GM12878 (cell line): ENCODE results near the gene FCAR.

Source experiments
- BACH1 ChIP-seq: fragments of 450-650 bp; IDR thresholded peaks from 2 replicates; pipeline ENCODE4 v1.6.1; 2017; ENCODE audit warnings: mild to moderate bottlenecking, borderline replicate concordance
- CHD4 ChIP-seq: fragments of 200-600 bp; sonication (generic); IDR thresholded peaks from 2 replicates; pipeline ENCODE4 v1.6.1; 2016; ENCODE audit warnings: mild to moderate bottlenecking
- CTCF ChIP-seq, 3 experiments: IDR thresholded peaks in 2 of 3; conservative IDR thresholded peaks in 1 of 3; 2 replicates each; pipeline ENCODE4 v1.5.1; 2011; ENCODE audit warnings: low read depth in 3 of 3, low read length in 3 of 3, mild to moderate bottlenecking in 3 of 3, control low read depth in 2 of 3, moderate library complexity in 2 of 3, inconsistent platforms in 1 of 3, mixed read lengths in 1 of 3; ENCODE audit not compliant: control insufficient read depth in 2 of 3, insufficient read depth in 1 of 3; ENCODE audit errors: extremely low read depth in 1 of 3
- EP300 ChIP-seq, 2 experiments: fragments of 150-350 bp in 1 of 2; IDR thresholded peaks; 2 replicates each; pipeline ENCODE4 v1.6.1; 2011 to 2012; ENCODE audit warnings: low read depth in 2 of 2, low read length in 2 of 2, borderline replicate concordance in 1 of 2, improper control_type of control experiment in 1 of 2, inconsistent platforms in 1 of 2; ENCODE audit not compliant: control insufficient read depth in 1 of 2
- FOXK2 ChIP-seq: fragments of 450-650 bp; IDR thresholded peaks from 2 replicates; pipeline ENCODE4 v1.6.1; 2017; ENCODE audit warnings: mild to moderate bottlenecking, moderate library complexity
- HDGF ChIP-seq: fragments of 450-650 bp; IDR thresholded peaks from 2 replicates; pipeline ENCODE4 v1.6.1; 2016; ENCODE audit warnings: antibody characterized with exemption
- MYB ChIP-seq: fragments of 150-350 bp; IDR thresholded peaks from 2 replicates; pipeline ENCODE4 v1.6.1; 2014; ENCODE audit warnings: mild to moderate bottlenecking, low read depth, low read length, borderline replicate concordance
- POLR2AphosphoS5 ChIP-seq: IDR thresholded peaks from 2 replicates; pipeline ENCODE4 v1.6.1; 2011; ENCODE audit warnings: mild to moderate bottlenecking, low read length, inconsistent platforms
- RFX5 ChIP-seq: IDR thresholded peaks from 2 replicates; pipeline ENCODE4 v1.6.1; 2011; ENCODE audit warnings: low read depth, low read length, improper control_type of control experiment
- SPI1 ChIP-seq: IDR thresholded peaks from 2 replicates; pipeline ENCODE4 v1.6.1; 2011; ENCODE audit warnings: low read depth, mild to moderate bottlenecking, low read length, moderate library complexity, borderline replicate concordance; ENCODE audit not compliant: insufficient read depth
- TAF1 ChIP-seq: IDR thresholded peaks from 2 replicates; pipeline ENCODE4 v1.6.1; 2011; ENCODE audit warnings: mild to moderate bottlenecking, low read depth, low read length, borderline replicate concordance
- YBX1 ChIP-seq: fragments of 450-650 bp; IDR thresholded peaks from 2 replicates; pipeline ENCODE4 v1.6.1; 2016; ENCODE audit warnings: antibody characterized with exemption
- ZBTB33 ChIP-seq: fragments of 450-650 bp; IDR thresholded peaks from 2 replicates; pipeline ENCODE4 v1.6.1; 2017; ENCODE audit warnings: mild to moderate bottlenecking
- ZBTB4 ChIP-seq: fragments of 450-650 bp; formaldehyde crosslinking; IDR thresholded peaks from 2 replicates; pipeline ENCODE4 v1.4.0; 2022; ENCODE audit warnings: mild to moderate bottlenecking, moderate library complexity

- no peak for TF ChIP-seq FOXK2
- TF ChIP-seq CHD4 = no peak
- no peak for TF ChIP-seq SPI1
- no peak for TF ChIP-seq RFX5
- no peak for TF ChIP-seq TAF1
- no peak for TF ChIP-seq HDGF
- no peak for TF ChIP-seq EP300 (IDR thresholded peaks at IDR 0.05; ENCODE audit: borderline replicate concordance in 1 of 2, control insufficient read depth in 1 of 2, low read depth in 2 of 2, low read length in 2 of 2)
- TF ChIP-seq CTCF (IDR thresholded peaks at IDR 0.05 in 2 of 3, conservative IDR thresholded peaks at IDR 0.05 in 1 of 3; ENCODE audit: control insufficient read depth in 2 of 3, extremely low read depth in 1 of 3, insufficient read depth in 1 of 3, low read depth in 3 of 3, low read length in 3 of 3) = no peak
- no peak for TF ChIP-seq ZBTB33
- TF ChIP-seq MYB = no peak
- no peak for TF ChIP-seq YBX1
- no peak for TF ChIP-seq POLR2AphosphoS5
- no peak for TF ChIP-seq BACH1
- TF ChIP-seq ZBTB4 (CRISPR knock-in tag) = no peak
Measured at GRCh38 chr19:54923276-54923675, 49.2 kb downstream of the FCAR start.
